ENCODE results near the gene INHBE.

Gene INHBE

GRCh38 chr12:57464569-57464968 is 9.5 kb downstream of the INHBE start:
- Histone ChIP-seq H3K27me3 (ENCODE audit: control insufficient read depth in 1 of 2, insufficient read depth in 2 of 2, low read length in 2 of 2) (peaks cover 0 to 15% of the 10 kb centered on the region in 2 donors), H3K9ac (ENCODE audit: low read length) (no peak overlapping the region), H3K9me3 (ENCODE audit: low read length) (no peaks in the 10 kb centered on the region), H3K4me1 (ENCODE audit: insufficient read depth, low read length) (peaks cover 18% of the 10 kb centered on the region), H3K4me3 (ENCODE audit: low read depth in 1 of 2, low read length in 2 of 2) (no peak overlapping the region), H3K27ac (ENCODE audit: low read depth, low read length) (no peak overlapping the region), H3K36me3 (ENCODE audit: insufficient read depth, low read length) (no peaks in the 10 kb centered on the region)

GRCh38 chr12:57465030-57465746 is 10.1 kb downstream of the INHBE start:
- Histone ChIP-seq H3K27me3 (ENCODE audit: control insufficient read depth in 1 of 2, insufficient read depth in 2 of 2, low read length in 2 of 2) (peaks cover 0 to 13% of the 10 kb centered on the region in 2 donors), H3K9me3 (ENCODE audit: low read length) (no peaks in the 10 kb centered on the region)

GRCh38 chr12:57465747-57466505 is 10.8 kb downstream of the INHBE start:
- Histone ChIP-seq H3K4me1 (ENCODE audit: insufficient read depth, low read length) (peaks cover 9% of the 10 kb centered on the region), H3K9ac (ENCODE audit: low read length) (no peak overlapping the region), H3K27ac (ENCODE audit: low read depth, low read length) (no peak overlapping the region), H3K9me3 (ENCODE audit: low read length) (no peaks in the 10 kb centered on the region), H3K27me3 (ENCODE audit: control insufficient read depth in 1 of 2, insufficient read depth in 2 of 2, low read length in 2 of 2) (peaks cover 0 to 6% of the 10 kb centered on the region in 2 donors), H3K4me3 (ENCODE audit: low read depth in 1 of 2, low read length in 2 of 2) (no peak overlapping the region), H3K36me3 (ENCODE audit: insufficient read depth, low read length) (no peaks in the 10 kb centered on the region)

More at GRCh38 chr12:57465030-57465746, 10.1 kb downstream of the INHBE start:
- no peak overlapping the region for H3K4me3 ChIP-seq (ENCODE audit: low read depth in 1 of 2, low read length in 2 of 2)
- H3K9ac ChIP-seq (ENCODE audit: low read length): no peak overlapping the region
- peaks cover 17% of the 10 kb centered on the region for H3K4me1 ChIP-seq (ENCODE audit: insufficient read depth, low read length)
- no peak overlapping the region for H3K27ac ChIP-seq (ENCODE audit: low read depth, low read length)
- H3K36me3 ChIP-seq (ENCODE audit: insufficient read depth, low read length): no peaks in the 10 kb centered on the region

GRCh38 chr12:57467212-57467874 is 12.2 kb downstream of the INHBE start:
- H3K4me1 ChIP-seq (ENCODE audit: insufficient read depth, low read length): peaks cover 5% of the 10 kb centered on the region
- H3K27ac ChIP-seq (ENCODE audit: low read depth, low read length): no peak overlapping the region
- H3K27me3 ChIP-seq (ENCODE audit: control insufficient read depth in 1 of 2, insufficient read depth in 2 of 2, low read length in 2 of 2): peaks cover 0 to 3% of the 10 kb centered on the region in 2 donors
- H3K9ac ChIP-seq (ENCODE audit: low read length): no peak overlapping the region
- no peaks in the 10 kb centered on the region for H3K36me3 ChIP-seq (ENCODE audit: insufficient read depth, low read length)
- H3K4me3 ChIP-seq (ENCODE audit: low read depth in 1 of 2, low read length in 2 of 2): no peak overlapping the region
- H3K9me3 ChIP-seq (ENCODE audit: low read length): no peaks in the 10 kb centered on the region

GRCh38 chr12:57467915-57468314 is 12.8 kb downstream of the INHBE start:
- no peaks in the 10 kb centered on the region for H3K4me1 ChIP-seq (ENCODE audit: insufficient read depth, low read length)
- H3K9ac ChIP-seq (ENCODE audit: low read length): no peak overlapping the region
- H3K9me3 ChIP-seq (ENCODE audit: low read length): no peaks in the 10 kb centered on the region
- no peaks in the 10 kb centered on the region for H3K36me3 ChIP-seq (ENCODE audit: insufficient read depth, low read length)
- H3K27me3 ChIP-seq (ENCODE audit: control insufficient read depth in 1 of 2, insufficient read depth in 2 of 2, low read length in 2 of 2): peaks cover 0 to 3% of the 10 kb centered on the region in 2 donors
- no peak overlapping the region for H3K4me3 ChIP-seq (ENCODE audit: low read depth in 1 of 2, low read length in 2 of 2)
- H3K27ac ChIP-seq (ENCODE audit: low read depth, low read length): no peak overlapping the region

- Histone ChIP-seq H3K9ac (ENCODE audit: low read length) (no peak overlapping the region), H3K4me3 (ENCODE audit: low read depth in 1 of 2, low read length in 2 of 2) (no peak overlapping the region), H3K27ac (ENCODE audit: low read depth, low read length) (no peak overlapping the region), H3K4me1 (ENCODE audit: insufficient read depth, low read length) (no peaks in the 10 kb centered on the region), H3K27me3 (ENCODE audit: control insufficient read depth in 1 of 2, insufficient read depth in 2 of 2, low read length in 2 of 2) (peaks cover 7 to 10% of the 10 kb centered on the region in 2 donors), H3K9me3 (ENCODE audit: low read length) (no peaks in the 10 kb centered on the region), H3K36me3 (ENCODE audit: insufficient read depth, low read length) (no peaks in the 10 kb centered on the region)
These were observed 14.4 kb downstream of the INHBE start for GRCh38 chr12:57469296-57470164.

- Histone ChIP-seq H3K27me3 (ENCODE audit: control insufficient read depth in 1 of 2, insufficient read depth in 2 of 2, low read length in 2 of 2) (peaks cover 14 to 17% of the 10 kb centered on the region in 2 donors), H3K9ac (ENCODE audit: low read length) (no peak overlapping the region), H3K9me3 (ENCODE audit: low read length) (no peaks in the 10 kb centered on the region), H3K4me1 (ENCODE audit: insufficient read depth, low read length) (peaks cover 6% of the 10 kb centered on the region), H3K36me3 (ENCODE audit: insufficient read depth, low read length) (no peaks in the 10 kb centered on the region), H3K4me3 (ENCODE audit: low read depth in 1 of 2, low read length in 2 of 2) (no peak overlapping the region), H3K27ac (ENCODE audit: low read depth, low read length) (no peak overlapping the region)
These were observed 15.3 kb downstream of the INHBE start for GRCh38 chr12:57470286-57470969.

- no peak overlapping the region for H3K4me3 ChIP-seq (ENCODE audit: low read depth in 1 of 2, low read length in 2 of 2)
- no peaks in the 10 kb centered on the region for H3K9me3 ChIP-seq (ENCODE audit: low read length)
- H3K27me3 ChIP-seq (ENCODE audit: control insufficient read depth in 1 of 2, insufficient read depth in 2 of 2, low read length in 2 of 2): peaks cover 14 to 24% of the 10 kb centered on the region in 2 donors
- H3K27ac ChIP-seq (ENCODE audit: low read depth, low read length): no peak overlapping the region
- H3K36me3 ChIP-seq (ENCODE audit: insufficient read depth, low read length): no peaks in the 10 kb centered on the region
- H3K4me1 ChIP-seq (ENCODE audit: insufficient read depth, low read length): peaks cover 6% of the 10 kb centered on the region
- no peak overlapping the region for H3K9ac ChIP-seq (ENCODE audit: low read length)
These were observed 16.0 kb downstream of the INHBE start for GRCh38 chr12:57470970-57471656.

GRCh38 chr12:57471661-57472060 is 16.6 kb downstream of the INHBE start:
- peaks cover 14 to 29% of the 10 kb centered on the region in 2 donors for H3K27me3 ChIP-seq (ENCODE audit: control insufficient read depth in 1 of 2, insufficient read depth in 2 of 2, low read length in 2 of 2)
- H3K9ac ChIP-seq (ENCODE audit: low read length): no peak overlapping the region
- no peak overlapping the region for H3K27ac ChIP-seq (ENCODE audit: low read depth, low read length)

GRCh38 chr12:57472391-57472790 is 17.3 kb downstream of the INHBE start:
- H3K4me3 ChIP-seq (ENCODE audit: low read depth in 1 of 2, low read length in 2 of 2): no peak overlapping the region
- H3K9me3 ChIP-seq (ENCODE audit: low read length): no peaks in the 10 kb centered on the region
- no peak overlapping the region for H3K9ac ChIP-seq (ENCODE audit: low read length)
- no peak overlapping the region for H3K27ac ChIP-seq (ENCODE audit: low read depth, low read length)
- no peaks in the 10 kb centered on the region for H3K36me3 ChIP-seq (ENCODE audit: insufficient read depth, low read length)
- H3K4me1 ChIP-seq (ENCODE audit: insufficient read depth, low read length): peaks cover 6% of the 10 kb centered on the region
- peaks cover 20 to 37% of the 10 kb centered on the region in 2 donors for H3K27me3 ChIP-seq (ENCODE audit: control insufficient read depth in 1 of 2, insufficient read depth in 2 of 2, low read length in 2 of 2)

More at GRCh38 chr12:57471661-57472060, 16.6 kb downstream of the INHBE start:
- peaks cover 6% of the 10 kb centered on the region for H3K4me1 ChIP-seq (ENCODE audit: insufficient read depth, low read length)
- H3K9me3 ChIP-seq (ENCODE audit: low read length): no peaks in the 10 kb centered on the region
- H3K4me3 ChIP-seq (ENCODE audit: low read depth in 1 of 2, low read length in 2 of 2): no peak overlapping the region
- H3K36me3 ChIP-seq (ENCODE audit: insufficient read depth, low read length): no peaks in the 10 kb centered on the region

All from muscle layer of colon (tissue), 2 donors.